Activated naive CD4-positive, alpha-beta T cell treated with Interleukin-2 at 50 U/mL for 16 hours (primary cell): ENCODE measurements around the gene GOLGA6L1.
"Not testable (repeated sequence)": the region's sequence is repeated elsewhere in the genome, so short reads cannot be mapped to it uniquely, and the experiment has no call there.

Experiments used
- DNase-seq: peaks from one replicate; pipeline ENCODE4 v3.0.0-alpha.2; 2020

The GOLGA6L1 gene, protein sequence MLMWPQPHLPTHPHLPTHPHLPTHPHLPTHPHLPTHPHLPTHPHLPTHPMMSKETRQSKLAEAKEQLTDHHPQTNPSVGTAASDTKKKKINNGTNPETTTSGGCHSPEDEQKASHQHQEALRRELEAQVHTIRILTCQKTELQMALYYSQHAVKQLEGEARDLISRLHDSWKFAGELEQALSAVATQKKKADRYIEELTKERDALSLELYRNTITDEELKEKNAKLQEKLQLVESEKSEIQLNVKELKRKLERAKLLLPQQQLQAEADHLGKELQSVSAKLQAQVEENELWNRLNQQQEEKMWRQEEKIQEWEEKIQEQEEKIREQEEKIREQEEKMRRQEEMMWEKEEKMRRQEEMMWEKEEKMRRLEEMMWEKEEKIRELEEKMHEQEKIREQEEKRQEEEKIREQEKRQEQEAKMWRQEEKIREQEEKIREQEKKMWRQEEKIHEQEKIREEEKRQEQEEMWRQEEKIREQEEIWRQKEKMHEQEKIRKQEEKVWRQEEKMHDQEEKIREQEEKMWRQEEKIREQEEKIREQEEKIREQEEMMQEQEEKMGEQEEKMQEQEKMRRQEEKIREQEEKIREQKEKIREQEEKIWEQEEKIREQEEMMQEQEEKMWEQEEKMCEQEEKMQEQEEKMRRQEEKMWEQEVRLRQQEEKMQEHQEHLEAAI

DNA sequence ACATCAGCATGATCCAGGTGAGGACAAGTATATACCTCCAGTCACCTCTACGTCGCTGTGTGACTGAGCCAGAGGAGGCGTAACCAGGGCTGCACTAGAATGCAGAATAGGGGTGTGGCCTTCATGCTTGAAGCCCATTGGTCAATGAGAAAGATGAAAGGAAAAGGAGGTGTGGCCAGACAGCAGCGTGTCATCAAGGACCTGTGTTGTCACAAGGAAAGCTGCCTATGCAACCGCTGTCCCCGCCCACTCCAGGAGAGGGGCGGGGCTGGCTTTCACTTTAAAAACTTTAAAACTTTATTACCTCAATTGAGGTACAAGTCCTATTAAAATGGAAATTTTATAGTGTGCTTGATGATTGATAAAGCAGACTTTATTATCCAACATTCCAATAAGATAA, at the start of gene GOLGA6L1:
Gene GOLGA6L1 (minus strand): TSS at position 101 of the 400 bp plus-strand sequence. CDS start 91 bp downstream, at position 10.
- not testable (repeated sequence) for DNase-seq

DNA sequence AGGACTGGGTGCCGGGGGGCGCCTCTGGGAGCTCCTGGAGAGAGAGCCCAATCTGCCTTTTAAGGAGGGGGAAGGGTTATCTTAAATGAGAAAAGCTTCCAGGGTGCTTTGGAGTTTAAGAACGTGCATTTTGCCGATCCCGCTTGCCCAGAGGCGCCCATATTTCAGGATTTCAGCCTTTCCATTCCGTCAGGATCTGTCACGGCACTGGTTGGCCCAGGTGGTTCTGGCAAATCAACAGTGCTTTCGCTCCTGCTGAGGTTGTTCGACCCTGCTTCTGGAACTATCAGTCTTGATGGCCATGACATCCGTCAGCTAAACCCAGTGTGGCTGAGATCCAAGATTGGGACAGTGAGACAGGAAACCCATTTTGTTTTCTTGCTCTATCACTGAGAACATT, 44.6 kb upstream of the GOLGA6L1 start:
- not testable (repeated sequence) for DNase-seq

DNA sequence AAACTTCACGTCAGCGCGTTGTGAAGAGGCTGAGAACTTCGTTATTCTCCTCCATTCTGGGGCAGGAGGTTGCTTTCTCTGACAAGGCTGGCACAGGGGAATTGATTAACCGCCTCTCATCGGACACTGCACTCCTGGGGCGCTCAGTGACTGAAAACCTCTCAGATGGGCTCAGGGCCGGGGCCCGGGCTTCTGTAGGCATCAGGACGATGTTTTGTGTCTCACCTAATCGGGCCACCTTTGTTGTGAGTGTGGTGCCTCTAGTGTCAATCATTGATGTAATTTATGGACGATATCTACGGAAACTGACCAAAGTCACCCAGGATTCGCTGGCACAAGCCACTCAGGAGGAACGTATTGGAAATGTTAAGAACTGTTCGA, 43.9 kb upstream of the GOLGA6L1 start:
- DNase-seq, result not testable (repeated sequence)

DNA sequence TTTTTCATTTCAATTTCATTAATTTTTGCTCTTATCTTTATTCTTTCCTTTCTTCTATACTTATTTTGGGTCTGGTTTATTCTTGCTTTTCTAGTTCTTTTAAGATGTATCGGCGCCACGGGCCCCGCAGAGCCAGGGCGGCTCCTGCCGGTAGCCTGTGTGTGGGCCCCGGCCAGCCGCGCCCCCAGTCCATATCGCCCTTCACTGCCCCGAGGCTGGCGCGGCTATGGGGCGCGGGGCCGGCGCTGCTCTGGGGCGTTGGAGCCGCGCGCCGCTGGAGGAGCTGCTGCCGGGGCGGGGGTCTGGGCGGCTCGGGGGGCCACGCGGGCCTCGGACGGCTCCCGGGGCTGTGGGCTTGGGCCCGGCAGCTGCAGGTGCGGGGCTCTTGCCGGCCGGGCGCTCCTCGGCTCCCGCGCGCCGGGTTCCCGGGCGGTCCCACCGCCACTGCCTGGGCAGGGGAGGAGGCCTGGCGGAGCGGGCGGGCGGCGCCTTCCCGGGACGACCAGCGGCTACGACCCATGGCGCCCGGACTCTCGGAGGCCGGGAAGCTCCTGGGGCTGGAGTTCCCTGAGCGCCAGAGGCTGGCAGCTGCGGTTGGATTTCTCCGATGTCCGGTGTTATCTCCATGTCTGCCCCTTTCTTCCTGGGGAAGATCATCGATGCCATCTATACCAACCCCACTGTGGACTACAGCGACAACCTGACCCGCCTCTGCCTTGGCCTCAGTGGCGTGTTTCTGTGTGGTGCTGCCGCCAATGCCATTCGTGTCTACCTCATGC, 43.3 kb upstream of the GOLGA6L1 start:
- DNase-seq, result not testable (repeated sequence)

DNA sequence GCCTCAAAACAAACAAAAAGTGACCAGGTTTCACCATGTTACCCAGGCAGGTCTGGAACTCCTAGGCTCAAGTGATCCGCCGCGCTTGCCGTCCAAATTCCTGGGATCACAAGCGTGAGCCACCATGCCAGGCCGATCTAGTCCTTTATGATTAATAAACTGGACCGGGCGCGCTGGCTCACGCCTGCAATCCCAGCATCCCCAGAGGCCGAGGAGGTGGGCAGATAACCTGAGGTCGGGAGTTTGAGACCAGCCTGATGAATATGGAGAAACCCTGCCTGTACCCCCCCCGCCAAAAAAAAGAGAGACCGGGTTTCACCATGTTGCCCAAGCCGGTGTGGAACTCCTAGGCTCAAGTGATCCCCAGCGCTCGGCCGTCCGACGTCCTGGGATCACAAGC, 40.1 kb upstream of the GOLGA6L1 start:
- DNase-seq, result not testable (repeated sequence)

DNA sequence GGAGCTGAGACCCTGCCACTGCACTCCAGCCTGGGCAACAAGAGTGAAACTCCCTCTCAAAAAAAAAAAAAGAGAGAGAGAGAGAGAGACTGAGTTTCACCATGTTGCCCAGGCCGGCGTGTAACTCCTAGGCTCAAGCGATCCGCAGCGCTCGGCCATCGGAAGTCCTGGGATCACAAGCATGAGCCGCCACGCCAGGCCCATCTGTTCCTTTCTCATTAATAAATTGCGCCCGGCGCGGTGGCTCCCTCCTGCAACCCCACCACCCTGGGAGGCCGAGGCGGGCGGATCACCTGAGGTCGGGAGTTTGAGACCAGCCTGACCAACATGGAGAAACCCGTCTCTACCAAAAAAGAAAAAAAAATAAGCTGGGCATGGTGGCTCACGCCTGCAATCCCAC, 39.0 kb upstream of the GOLGA6L1 start:
- DNase-seq, result not testable (repeated sequence)

DNA sequence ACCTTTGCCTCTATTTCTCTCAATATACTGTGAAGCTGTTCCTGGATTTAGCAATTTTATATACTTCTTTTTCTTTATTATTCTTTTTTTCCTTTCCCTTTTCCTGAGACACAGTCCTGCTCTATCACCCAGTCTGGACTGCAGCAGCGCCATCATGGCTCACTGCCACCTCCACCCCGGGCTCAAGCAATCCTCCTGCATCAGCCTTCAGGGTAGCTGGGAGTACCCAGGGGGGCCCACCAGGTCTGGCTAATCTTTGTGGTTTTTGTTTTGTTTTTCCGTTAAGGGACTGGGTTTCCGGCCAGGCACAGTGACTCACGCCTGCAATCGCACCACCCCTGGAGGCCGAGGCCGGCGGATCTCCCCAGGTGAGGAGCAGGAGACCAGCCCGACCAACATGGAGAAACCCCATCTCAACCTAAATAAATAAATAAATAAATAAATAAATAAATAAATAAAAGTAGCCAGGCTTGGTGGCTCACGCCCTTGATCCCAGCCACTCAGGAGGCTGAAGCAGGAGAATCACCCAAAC, 38.1 kb upstream of the GOLGA6L1 start:
- DNase-seq, result not testable (repeated sequence)

DNA sequence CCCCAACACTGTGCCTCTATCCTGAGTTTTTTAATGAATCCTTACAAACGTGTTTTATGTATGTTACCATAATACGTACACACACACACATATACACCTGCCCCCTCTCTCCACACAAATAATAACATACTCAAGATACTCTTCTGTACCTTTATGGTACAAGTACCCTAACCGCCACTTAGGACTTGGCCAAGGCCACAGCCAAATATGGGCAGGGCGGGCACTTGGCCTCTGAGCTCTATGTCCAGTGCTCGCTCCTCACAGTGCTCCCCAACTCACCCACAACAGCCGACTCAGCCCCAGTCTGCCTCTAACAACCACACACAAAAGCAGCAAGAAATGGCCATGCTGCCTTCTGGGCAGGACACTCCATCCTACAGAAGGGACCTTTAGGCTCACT, 3.8 kb downstream of the GOLGA6L1 start:
- not testable (repeated sequence) for DNase-seq

DNA sequence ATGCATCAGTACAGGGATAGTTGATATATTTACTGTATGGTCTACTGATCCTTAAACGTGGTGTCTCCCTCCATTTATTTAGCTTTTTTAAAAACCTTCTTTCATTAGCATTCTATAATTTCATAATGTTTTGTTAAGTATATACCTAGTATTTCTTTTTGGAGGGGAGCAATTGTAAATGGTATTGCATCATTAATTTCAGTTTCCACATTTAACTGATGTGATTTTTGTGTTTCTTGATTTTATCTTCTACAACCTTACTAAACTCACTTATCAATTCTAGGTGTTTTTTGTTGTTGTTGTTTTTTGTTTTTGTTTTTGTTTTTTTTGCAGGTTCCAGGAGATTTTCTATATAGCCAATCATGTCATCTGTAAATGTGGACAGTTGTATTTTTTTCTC, 18.4 kb downstream of the GOLGA6L1 start:
- no peak for DNase-seq

DNA sequence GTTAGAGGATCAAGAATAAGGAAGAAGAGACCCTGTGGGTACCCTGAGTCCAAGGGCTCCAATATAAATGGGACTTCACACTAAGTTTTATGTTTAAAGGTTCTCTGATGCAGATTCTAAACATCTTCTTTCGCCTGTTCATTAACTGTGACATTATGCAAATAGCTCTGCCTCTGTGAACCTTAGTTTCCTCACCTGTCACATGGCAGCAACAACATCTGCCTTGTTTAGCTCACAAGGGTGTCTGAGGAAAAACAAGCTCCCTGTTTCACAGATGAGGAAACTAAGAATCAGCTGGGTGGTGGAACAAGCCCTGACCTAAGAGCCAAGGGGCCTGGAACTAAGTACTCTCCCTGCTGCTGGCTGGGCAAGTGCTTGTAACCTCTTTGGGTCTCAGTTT, 40.8 kb downstream of the GOLGA6L1 start:
- no peak for DNase-seq

DNA sequence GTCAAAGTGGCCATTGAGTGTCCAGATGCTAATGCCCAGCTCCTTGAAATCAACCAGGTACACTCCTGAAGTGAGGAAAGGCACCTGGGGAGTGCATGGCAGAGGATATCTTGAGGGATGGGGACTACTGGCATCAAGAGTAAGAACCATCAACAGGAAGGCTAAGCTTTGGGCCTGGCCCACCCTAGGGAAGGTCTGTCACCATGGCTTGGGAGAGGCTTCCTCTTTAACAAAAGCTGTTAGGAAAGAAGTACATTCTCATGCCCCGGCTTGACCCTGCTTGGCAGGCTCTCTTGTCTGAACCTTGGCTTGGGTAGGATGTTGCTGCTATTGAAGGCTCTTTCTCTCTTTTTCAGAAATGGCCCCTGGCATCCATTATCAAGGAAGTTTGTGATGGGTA, 53.5 kb downstream of the GOLGA6L1 start:
- DNase-seq, result no peak

DNA sequence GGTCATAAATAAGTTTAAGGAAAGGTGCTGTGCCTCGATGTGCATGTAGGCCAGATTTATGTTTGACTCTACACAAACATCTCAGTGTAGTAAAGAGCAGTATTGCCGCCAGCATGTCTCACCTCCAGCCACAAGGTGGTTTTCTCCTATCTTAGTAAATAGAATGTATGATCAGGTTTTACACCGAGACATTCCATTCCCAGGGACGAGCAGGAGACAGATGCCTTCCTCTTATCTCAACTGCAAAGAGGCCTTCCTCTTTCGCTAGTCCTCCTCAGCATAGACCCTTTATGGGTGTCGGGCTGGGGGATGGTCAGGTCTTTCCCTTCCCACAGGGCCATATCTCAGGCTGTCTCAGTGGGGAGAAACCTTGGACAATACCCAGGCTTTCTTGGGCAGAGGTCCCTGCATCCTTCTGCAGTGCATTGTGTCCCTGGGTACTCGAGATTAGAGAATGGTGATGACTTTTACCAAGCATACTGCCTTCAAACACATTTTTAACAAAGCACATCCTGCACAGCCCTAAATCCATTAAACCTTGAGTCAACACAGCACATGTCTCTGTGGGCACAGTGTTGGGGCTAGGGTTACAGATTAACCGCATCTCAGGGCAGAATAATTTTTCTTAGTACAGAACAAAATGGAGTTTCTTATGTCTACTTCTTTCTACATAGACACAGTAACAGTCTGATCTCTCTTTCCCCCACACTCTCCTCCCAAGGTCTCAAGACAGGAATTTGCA, 54.5 kb downstream of the GOLGA6L1 start:
- DNase-seq, result not testable (repeated sequence)

DNA sequence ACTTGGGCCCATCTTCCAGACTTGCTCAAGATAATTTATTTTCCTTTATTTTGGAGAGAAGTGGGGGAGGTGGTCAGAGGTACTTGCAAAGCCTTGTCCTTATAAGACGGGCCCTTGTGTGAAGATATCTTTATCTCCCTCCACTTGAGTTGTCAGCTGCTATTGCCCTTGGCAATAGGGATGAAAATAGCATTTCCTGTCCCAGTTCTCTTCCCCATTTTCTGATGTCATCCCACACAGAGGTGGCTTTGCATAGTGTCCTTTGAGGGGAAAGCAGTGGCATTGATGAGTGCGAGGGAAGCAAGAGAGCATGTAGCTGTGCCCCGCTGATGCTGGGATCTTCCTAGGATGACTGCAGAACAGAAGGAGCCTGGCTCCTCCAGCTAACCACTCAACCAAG, 55.4 kb downstream of the GOLGA6L1 start:
- DNase-seq, result no peak

DNA sequence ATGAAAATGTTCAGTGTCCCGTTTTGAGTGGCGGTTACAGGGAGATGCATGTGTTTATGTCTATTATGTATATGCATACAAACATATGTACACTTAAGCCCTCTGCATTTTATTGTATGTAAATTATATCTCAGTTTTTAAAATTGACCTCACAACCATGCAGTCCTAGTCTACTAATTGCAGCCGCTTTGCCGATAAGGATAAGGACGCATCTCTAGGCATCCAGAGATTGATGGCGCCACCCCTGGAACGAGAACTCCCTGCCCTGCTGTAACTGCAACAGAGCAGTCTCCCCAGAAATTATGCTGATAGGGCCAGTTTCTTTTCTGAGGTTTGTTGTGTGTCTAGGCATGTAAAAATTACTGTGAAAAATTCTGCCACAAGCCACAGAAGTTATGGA, 56.9 kb downstream of the GOLGA6L1 start:
- no peak for DNase-seq
